Activated CD8-positive, alpha-beta memory T cell treated with anti-CD3 and anti-CD28 coated beads, Interleukin-2, amount 50 U/mL, for 48 hours (primary cell): ENCODE results near the gene SPTLC3.

ENCODE experiments used
- DNase-seq: peaks from one replicate; pipeline ENCODE4 v3.0.0-alpha.2; 2020

SPTLC3 gene

DNA sequence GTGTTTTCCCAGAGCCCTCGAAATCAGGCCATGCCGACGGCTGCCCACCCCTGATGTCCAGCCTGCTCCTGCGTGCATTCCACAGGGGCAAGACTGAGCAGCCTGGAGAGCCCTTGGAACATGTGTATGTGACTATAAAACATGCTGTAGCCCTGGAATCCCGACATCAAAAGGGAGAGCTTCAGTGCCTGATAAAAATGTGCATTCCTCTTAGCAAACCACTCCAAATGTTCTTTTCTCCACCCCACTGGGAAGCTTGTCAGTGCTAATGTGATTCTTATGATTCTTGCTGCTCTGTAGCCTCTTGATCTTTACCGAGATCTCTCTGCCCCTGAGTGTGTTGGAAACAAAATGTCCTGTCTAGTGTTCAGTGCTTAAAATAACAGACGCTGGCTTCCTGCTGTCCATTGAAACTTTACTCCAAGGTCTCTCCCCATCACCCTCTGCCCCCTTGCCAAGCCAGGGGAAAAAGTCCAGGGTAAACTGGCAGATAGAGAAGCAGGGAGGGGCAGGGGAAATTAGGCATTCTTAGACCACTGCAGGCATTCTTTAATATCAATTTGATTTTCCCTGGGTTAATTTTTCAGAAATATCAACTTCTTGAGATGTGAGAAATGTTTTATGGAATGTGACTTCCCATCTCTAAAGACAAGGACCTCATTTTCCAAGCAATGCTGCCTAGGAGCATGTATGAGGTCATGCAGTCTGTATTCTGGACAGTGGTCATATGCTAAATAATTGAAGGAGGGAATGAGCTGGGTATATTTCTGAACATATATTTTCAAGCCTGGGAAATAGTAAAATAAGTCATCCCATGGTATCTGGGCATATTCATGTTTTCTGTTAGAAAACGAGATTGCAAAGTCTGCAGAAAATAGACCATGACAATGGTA, 138.5 kb downstream of the SPTLC3 start:
- DNase-seq = no peak

DNA sequence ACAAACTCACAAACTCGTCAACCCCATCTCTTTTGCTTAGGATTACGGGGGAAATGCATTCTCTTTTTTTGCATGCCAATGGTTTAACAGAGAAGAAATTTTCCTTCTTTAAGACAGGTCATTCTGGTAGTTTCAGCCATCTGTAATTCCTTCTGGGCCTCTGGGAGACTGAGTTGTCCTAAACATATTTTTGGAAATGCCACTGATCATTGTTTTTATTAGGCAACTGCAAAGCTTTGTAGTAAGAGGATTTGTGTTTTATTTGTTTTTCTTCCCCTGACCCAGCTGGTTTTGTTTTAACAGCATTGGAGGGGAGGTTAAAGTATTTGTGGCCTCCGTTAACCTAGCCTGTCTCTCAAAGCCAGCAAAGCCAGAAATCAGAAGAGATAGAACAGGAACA, 139.2 kb downstream of the SPTLC3 start:
- no peak for DNase-seq

DNA sequence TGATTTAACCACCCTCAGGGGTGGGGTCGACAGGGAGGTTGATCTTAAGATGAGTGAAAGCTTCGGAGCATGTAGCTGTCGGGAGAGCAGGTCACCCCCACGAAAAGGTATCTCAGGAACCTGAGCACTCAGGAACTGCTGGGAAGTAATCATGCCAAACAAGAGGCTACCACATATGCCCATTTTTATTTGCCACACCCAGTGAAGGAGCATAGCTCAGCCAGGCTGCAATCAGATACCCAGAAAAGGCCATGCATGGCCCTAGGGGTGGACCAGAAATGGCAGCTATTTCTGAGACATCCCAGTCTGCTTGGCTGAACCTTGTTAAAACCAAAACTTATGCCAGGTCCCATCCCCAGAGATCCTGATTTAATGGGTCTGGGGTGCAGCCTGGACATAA, 139.6 kb downstream of the SPTLC3 start:
- DNase-seq = no peak

DNA sequence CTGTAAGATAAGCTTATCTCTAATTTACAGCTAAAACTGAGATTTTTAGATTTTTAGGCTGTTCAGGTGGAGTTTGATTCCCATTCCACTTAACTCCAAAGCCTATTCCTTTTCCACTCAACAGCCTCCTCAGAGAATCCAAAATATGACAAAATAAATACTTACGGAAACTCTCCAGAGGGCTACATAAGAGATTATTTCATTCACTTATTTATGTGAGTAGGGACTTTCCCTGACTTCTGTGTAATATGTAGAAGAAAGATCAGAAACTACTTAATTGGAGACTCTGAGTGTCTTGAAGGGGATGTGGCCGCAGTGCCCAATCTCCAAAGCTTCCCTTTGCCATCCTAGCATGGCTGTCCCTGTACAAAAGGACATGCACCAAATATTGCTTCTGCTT, 140.2 kb downstream of the SPTLC3 start:
- DNase-seq = no peak

DNA sequence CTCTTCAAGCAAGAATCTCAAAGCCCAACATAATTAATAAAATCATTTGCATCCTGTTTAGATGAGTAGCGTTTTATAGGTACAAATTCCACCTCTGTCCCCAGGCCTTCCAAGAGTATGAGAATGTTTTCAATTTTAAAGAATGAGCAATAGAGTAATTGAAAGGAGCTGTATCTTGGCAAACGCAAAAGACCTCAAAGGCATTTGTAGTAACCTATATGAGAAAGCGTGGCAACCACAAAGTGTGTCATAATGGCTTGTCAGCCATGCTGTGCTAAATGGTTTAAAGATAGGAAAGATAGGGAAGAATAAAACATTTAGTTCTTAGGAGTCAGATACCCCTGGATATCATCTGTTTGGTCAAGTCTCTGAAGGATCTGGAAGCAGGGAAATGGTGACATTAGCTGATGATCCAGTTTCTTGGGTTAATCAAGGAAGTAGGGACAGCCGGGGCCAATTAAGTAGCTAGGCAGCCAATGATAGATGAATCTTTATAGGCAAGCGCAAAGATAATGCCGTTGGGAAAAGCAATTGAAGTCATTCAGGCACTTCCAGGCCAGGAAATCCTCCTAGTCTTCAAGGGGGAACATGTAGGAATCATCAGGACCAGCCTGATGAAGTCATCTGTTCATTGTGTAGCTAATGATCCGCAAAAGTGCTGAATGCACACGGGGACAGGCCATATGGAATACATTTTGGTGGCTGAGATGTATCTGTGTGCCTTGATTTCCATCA, 140.8 kb downstream of the SPTLC3 start:
- DNase-seq = no peak

DNA sequence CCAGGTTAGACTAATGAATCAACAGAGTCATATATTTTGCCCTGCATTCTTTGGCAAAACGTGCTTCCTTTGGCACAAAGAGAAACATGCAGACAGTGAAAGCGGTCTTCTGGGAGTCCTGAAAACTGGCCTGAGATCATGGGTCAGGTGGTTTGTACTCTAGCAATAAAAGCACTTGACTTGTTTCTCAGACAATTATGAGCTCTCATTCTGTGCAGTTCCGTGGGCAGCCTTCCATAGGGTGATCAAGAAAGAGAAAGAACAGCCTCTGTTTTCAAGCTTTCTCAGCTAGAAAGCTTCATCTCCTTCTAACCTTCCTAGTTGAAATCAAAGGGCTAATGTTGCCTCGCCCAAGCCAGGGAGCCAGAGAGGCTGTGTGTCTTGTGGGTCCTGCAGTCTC, 149.6 kb downstream of the SPTLC3 start:
- no peak for DNase-seq

DNA sequence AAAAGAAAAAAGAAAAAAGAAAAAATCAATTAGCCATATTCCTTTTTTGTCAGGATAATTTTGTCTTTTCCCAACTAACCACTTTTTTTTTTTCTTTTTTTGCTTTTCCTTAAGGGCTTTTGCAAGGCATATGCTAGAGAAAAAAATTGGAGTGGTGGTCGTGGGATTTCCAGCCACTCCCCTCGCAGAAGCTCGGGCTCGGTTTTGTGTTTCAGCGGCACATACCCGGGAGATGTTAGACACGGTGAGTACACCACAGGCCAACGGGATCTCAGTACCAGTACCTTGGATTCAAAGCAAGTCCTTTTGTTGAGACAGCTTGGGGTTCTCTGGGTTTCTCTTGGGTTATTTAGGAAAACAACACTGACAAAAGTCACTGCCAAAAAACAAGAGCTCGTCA, 151.1 kb downstream of the SPTLC3 start:
- no peak for DNase-seq

DNA sequence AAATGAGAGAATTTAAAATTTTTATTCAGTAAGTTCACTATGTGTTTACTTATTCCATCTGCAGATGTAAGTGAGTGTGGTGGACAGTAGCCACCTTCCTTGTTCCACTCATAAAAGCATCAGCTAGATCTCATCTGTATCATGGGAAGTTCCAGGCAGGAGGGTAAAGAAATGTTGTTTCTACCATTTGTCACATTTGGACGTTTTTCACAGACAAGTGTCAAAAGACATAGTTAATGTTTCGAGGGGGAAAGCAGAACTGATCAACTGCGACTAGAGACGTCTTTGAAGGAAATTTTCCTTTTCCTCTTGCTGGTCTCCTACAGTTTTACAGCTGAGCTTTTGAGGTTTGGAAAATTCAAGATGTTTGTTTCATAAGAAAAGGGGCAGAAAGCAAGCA, 156.4 kb downstream of the SPTLC3 start:
- no peak for DNase-seq

DNA sequence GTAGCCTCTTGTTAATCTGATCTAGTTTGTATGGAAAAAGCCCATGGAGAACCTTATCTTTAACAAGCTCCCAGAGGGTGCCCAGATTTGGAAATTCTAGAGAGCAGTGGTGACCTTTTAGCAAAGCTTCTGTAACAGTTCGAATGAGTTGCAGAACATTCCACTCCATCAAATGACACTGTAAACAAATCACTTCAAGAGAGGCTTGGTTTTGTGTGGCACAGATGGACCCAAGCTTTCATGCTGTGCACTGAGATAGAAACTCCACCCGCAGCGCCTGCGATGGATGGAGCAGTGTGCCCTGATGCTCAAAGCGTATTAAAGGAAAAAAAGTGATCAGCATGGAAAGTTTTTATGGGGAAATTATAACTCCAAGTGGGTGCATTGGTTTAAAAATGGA, 157.2 kb downstream of the SPTLC3 start:
- DNase-seq = no peak

DNA sequence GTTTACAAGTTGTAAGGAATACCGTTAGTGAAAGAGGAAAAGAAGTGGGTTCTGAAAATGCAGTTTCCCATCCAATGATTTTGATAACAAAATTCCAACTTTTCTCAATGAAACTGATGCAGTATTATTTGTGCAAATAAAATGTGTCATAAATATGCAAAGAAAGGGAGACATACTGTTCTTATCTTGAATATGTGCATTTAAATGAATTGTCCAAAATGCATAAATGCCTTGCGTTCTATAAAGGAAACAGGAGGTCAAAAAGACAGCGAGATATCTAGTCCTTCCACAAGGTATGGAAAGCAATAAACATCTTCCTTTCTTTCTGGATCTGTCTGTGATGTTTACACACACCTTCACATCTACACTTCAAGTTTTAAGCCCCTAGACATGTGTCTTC, 157.7 kb downstream of the SPTLC3 start:
- no peak for DNase-seq

DNA sequence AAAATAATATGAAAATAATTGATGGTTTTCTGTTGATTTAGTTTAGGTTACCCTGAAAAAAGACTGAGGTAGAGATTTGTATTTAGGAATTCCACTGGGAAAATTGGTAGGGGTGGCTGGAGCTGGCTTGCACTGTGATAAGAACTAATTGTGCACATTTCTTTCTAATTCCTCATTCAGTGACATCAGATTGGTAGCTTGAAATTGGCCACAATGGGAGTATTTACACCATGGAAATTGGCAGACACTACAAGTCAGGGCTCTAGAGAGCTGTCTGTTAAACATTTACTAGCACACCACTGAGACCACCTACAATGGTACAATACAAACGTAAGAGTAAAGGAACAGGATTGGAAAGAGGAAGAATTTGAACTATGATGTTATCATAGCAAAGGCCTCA, 160.3 kb downstream of the SPTLC3 start:
- DNase-seq = no peak

DNA sequence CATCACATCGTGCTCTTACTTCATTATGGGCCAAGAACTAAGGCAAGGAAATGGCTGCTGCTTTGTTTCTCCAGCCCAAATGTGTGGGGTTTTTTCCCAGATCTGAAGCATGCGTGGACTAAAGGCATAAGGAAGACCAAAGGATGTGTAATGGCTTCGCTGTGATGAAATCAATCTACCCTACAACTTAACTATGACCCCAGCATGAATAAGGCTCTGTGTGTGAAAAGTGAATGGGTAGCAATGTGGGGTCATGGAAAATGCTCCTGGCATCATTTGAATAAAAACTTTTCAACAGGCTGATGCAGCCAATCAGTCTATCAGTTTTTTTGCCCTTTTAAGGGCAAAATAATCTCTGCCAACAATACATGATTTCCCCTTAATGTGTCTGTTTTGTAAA, 162.0 kb downstream of the SPTLC3 start:
- DNase-seq = no peak

DNA sequence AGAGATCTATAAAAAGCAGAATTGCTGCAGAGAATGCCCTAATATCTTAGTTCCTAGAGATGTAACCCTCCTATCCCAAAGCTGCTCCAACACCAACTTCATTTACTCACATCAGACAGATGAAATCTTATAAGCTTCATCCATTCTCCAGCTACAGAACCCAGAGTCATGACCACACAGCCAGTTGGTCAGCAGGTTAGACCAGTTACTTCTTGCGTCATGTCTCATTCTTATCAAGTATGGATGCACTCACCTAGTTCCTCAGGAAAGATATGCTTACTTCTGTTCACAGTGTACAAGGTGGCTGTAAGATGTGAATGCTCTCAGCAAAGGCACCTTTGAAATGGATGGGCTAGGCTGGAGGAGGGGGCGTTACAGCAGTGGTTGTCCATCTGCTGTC, 164.4 kb downstream of the SPTLC3 start:
- no peak for DNase-seq

DNA sequence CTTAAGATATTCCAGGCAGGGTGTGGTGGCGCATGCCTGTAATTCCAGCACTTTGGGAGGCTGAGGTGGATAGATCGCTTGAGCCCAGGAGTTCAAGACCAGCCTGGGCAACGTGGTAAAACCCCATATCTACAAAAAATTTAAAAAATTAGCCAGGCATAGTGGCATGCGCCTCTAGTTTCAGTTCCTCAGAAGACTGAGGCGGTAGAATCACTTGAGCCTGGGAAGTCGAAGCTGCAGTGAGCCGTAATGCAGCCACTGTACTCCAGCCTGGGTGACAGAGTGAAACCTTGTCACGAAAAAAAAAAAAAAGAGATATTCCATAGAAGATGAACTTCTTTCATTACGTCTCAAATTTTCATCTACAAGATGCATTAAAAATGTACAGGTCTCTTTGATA, 165.6 kb downstream of the SPTLC3 start:
- no peak for DNase-seq

DNA sequence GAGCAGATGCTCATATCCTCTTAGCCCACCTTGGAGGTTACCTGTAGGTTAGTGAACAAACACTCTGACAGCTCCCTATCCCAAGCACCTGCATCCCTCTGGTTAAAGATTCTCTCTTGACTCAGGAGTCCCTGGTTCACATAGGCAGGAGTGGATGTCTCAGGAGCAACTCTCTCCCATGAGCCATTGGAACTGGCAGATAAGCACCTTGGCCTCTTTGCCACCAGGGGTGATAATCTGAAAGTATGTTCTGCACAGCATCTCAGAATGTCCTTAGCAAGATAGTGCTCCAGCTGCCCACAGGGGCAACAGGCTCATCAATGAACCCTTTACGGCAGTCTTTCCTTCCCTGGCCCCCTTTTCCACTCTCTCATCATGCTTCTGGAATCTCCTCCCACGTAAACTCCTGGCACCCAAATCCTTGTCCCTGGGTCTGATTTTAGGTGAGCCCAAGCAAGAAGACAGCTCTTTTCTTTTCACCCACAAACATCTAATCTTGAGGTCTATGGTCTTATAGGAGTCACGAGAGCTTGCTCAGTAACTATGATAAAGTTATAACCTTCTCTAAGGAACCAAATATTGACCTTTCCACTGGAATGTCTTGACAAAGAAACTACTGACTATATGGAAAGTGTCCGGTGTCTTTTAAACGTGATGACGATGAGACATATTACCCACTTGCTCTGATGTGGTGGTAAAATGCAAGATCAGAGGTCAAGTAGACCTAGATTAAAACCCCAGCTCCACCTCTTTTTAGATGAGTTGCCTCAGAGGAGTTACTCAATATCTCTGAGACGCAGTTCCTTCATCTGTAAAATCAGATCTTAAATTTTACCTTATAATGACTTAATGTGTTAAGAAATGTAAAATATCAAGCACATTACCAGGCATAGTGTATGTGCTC, 172.5 kb downstream of the SPTLC3 start:
- DNase-seq = no peak

DNA sequence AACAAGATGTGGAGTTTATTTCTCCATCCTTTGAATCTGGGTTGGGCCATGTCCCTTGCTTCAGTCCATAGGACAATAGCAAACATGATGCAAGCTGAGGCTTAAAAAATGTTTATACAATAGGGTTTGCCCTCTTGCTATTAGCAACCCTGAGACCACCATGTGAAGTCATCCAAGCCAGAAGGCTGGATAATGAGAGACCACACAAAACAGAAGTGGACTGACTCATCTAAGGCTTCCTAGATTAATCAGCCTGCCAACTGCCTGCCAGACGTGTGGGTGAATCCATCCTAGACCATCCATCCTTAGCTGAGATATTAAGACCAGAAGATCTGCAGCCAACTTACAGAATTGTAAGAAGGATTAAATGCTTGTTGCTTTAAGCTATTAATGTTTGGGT, 174.2 kb downstream of the SPTLC3 start:
- DNase-seq = no peak

DNA sequence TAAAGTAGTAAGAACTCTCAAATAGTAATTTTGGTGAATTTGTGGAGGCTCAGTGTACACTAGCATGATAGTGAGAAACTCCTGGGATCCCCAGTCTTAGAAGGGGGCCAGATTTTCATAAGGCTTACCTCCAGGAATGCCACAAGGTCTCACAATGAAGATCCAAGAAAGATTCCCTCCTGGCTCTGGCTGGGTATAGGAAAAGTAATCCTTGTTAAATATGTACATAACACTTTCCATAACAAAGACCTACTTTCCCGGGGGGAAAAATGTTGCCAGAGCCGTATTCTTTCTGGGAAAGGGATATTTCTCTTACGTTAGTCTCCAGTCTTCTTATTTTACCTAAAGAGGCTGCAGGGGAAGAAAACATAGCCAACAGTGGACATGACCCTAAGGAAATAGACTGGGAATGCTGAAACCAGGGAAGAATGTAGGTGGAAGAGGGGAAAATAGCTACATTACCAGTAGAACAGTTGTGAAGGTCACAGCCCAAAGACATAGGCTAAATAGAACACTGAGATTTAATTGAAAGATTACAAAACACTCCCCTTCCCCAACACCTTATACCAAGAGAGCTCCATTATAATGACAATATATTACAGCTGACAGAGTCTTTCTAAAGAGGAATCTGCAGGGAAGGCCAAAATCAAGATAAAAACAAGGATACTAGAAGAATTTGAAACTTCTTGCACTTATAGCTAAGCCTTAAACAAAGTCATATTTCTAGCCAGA, 177.4 kb downstream of the SPTLC3 start:
- DNase-seq = no peak

DNA sequence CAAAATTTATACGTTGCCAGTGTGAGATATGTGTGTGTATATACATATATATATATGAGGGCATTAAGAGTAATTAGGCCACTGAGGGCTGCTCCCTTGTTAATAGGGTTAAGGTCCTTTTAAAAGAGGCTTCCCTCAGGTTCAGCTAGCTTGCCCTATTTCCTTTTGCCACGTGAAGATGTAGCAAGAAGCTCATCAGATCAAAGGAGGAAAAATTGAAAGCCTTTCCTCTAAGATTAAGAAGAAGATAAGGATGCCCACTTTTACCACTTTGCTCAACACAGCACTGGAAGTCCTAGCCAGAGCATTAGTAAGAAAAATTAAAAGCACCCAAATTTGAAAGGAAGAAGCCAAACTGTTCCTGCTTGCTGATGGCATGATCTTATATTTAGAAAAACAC, 179.1 kb downstream of the SPTLC3 start:
- DNase-seq = no peak

DNA sequence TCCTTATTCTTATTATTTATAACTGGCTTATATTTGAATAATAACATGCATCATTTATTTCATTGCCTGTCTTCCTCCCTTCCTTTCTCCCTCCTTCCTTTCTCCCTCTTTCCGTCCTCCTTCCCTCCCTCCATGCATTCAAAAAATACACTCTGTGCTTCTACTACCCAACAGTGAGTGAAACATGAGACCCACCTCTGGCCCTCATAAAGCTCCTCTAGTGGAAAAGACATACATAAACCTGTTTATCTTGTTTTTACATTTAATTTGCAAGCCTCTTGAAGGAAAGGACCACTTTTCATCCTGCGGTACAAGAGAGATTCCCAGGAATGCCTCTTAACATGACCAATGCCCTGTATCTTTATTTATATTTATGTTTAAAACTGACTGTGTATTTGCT, 190.5 kb downstream of the SPTLC3 start:
- DNase-seq = no peak

DNA sequence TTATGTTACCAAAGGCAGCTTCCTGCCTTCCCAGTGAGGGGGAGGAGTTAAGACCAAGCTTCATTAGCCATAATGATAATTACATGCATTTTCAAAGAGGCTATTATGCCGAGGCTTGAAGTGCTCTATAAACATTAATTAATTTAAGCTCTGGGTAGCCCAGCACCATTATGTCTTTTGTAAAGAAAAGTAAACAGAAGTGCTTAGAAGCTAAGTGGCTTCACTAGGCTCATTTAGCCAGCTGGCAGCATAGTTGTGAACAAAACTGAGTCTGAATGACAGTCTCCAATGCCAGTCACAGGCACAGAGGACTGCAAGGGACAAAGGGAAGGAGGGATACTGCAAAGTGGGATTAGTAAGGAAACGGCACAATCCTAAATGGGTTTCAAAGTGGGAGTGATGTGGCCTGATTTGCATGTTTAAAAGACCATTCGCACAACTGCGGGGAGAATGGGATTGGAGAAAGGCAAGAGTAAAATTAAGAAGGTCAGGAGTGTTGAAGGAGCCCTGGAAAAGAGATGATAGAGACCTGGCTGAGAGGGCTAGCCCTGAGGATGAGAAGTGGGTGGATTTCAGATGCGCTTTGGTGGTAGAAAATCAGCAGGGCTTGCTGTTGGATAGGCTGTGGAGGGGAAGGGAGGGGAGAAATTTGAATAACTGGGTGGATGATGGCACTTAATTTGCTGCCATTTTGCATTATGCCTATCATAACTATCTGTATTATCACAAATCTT, 192.2 kb downstream of the SPTLC3 start:
- no peak for DNase-seq

DNA sequence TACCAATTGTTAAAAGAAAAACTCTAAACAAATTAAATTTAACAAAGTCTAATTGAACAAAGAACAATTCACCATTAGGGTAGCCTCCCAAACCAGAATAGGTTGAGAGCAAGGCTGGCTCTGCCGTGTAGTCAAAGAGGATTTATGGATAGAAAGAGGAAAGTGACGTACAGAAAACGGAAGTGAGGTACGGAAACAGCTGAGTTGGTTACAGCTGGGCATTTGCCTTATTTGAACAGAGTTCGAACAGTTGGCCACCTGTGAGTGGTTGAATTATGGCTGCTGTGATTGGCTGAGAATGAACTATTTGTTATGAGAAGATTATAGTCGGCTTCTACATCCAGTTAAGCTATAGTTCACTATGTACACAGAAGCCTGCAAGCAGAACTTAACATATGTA, 193.8 kb downstream of the SPTLC3 start:
- DNase-seq = no peak

DNA sequence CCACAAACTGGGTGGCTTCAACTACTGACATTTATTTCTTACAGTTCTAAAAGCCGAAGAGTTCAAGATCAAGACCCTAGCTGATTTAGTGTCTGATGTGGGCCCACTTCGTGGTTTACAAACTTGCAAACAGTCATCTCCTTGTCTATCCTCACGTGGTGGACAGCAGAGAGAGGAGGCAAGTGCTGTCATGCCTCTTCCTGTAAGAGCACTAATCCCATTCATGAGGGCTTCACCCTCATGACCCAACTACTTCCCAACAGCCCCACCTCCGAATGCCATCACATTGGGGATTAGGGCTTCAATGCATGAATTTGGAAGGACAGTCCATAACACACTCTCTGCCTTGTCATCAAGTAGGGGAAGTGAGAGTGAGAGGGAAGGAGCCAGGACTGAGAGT, 196.7 kb downstream of the SPTLC3 start:
- DNase-seq = no peak
